ENCODE measurements around the gene MYBL2. TPM values are rescaled to one million over a fixed set of nuclear protein-coding genes. Genes with fewer than 3 reads are reported as not detected.

Gene MYBL2
- total RNA-seq, 1 experiment from 2014 or later: 159 TPM

DNA sequence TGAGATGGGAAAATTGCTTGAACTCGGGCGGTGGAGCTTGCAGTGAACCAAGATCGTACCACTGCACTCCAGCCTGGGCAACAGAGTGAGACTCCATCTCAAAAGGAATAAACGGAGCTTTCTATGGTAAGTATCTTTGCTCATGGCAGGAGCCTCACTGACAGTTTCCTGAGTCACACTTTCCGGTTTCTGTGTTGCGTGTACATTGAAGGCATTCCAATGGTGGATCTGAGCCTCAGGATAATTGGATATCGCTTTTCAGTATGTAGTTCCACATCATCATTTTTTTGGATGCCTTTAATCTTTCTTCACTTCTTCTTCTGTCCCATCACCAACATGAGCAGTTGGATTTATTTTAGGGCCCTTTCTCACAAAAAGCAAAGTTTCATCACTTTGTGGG, 88.5 kb downstream of the MYBL2 start:
- DNase-seq: no peak
- Histone ChIP-seq H3K79me1 (ENCODE audit: insufficient read depth, low read depth, low read length, poor library complexity, severe bottlenecking) (no peaks in the 10 kb centered on the region), H3K56ac (ENCODE audit: insufficient read length, low read depth, low read length) (no peak overlapping the region), H2BK12ac (ENCODE audit: insufficient read length, low read depth, low read length) (no peak overlapping the region), H3K4me2 (ENCODE audit: insufficient read depth, insufficient read length, low read length) (no peak overlapping the region), H2BK15ac (ENCODE audit: low read depth, low read length) (no peak overlapping the region), H4K20me1 (ENCODE audit: control insufficient read depth, insufficient read depth, insufficient read length) (no peaks in the 10 kb centered on the region), H3K79me2 (ENCODE audit: insufficient read depth, low read length) (no peaks in the 10 kb centered on the region), H3K4me1 (ENCODE audit: insufficient read depth, low read length) (no peaks in the 10 kb centered on the region), H3K14ac (ENCODE audit: insufficient read depth, low read length) (no peak overlapping the region), H3K9me3 (ENCODE audit: control insufficient read depth, low read depth, low read length) (no peaks in the 10 kb centered on the region), H2AK5ac (ENCODE audit: insufficient read length, low read length) (no peak overlapping the region), H3K27ac (ENCODE audit: insufficient read length, low read depth, low read length) (no peak overlapping the region), H3K18ac (ENCODE audit: insufficient read length, low read depth, low read length) (no peak overlapping the region), H2BK20ac (ENCODE audit: low read depth, low read length, poor library complexity, severe bottlenecking) (no peak overlapping the region), H3K9ac (ENCODE audit: extremely low read depth, insufficient read length, low read length) (no peak overlapping the region), H3K23me2 (ENCODE audit: insufficient read length, low read depth, low read length, poor library complexity, severe bottlenecking) (no peaks in the 10 kb centered on the region), H3K23ac (ENCODE audit: insufficient read length, low read depth, low read length) (no peak overlapping the region), H2BK120ac (ENCODE audit: low read depth, low read length, poor library complexity, severe bottlenecking) (no peak overlapping the region), H2AFZ (ENCODE audit: low read length) (no peak overlapping the region), H4K91ac (ENCODE audit: insufficient read length, low read depth, low read length) (no peak overlapping the region), H3T11ph (ENCODE audit: low read length) (no peak overlapping the region), H4K5ac (ENCODE audit: insufficient read length, low read depth, low read length) (no peak overlapping the region), H3K4ac (ENCODE audit: low read depth, low read length) (no peak overlapping the region), H2BK5ac (ENCODE audit: insufficient read length, low read length) (no peak overlapping the region), H4K8ac (replicated peaks; ENCODE audit: insufficient read length, low read depth, low read length) (no peak overlapping the region), H3K27me3 (ENCODE audit: insufficient read depth, low read length) (no peaks in the 10 kb centered on the region)
- TF ChIP-seq, protein P1, sequence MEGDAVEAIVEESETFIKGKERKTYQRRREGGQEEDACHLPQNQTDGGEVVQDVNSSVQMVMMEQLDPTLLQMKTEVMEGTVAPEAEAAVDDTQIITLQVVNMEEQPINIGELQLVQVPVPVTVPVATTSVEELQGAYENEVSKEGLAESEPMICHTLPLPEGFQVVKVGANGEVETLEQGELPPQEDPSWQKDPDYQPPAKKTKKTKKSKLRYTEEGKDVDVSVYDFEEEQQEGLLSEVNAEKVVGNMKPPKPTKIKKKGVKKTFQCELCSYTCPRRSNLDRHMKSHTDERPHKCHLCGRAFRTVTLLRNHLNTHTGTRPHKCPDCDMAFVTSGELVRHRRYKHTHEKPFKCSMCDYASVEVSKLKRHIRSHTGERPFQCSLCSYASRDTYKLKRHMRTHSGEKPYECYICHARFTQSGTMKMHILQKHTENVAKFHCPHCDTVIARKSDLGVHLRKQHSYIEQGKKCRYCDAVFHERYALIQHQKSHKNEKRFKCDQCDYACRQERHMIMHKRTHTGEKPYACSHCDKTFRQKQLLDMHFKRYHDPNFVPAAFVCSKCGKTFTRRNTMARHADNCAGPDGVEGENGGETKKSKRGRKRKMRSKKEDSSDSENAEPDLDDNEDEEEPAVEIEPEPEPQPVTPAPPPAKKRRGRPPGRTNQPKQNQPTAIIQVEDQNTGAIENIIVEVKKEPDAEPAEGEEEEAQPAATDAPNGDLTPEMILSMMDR (conservative IDR thresholded peaks at IDR 0.05): no peak
- Mint-ChIP-seq H3K27me3 (ENCODE audit: low read depth) (peaks cover 5% of the 10 kb centered on the region), H3K27ac (no peak overlapping the region), H3K4me1 (no peaks in the 10 kb centered on the region), H3K4me3 (no peak overlapping the region), H3K9me3 (no peaks in the 10 kb centered on the region; a peak in 2 of 5 replicates), H3K36me3 (ENCODE audit: insufficient read depth in 1 of 3, low read depth in 3 of 3) (no peaks in the 10 kb centered on the region)
- WGBS (ENCODE audit: extremely low coverage, insufficient read length, low lambda C conversion rate): no CpG with 5 or more reads among the region's 7 CpGs

All from H9 (cell line).